Osteoblast (primary cell): ENCODE measurements around the gene GPAT2. TPM values are rescaled to one million over a fixed set of nuclear protein-coding genes. Genes with fewer than 3 reads are reported as not detected.
"Not testable (repeated sequence)": the region's sequence is repeated elsewhere in the genome, so short reads cannot be mapped to it uniquely, and the experiment has no call there.

Source experiments
- DNase-seq: peaks from one replicate; pipeline ENCODE4 v3.0.0; 2011; ENCODE audit warnings: low spot score, mixed read lengths; ENCODE audit not compliant: insufficient read length; ENCODE audit errors: missing footprints
- H2AFZ ChIP-seq: 2 replicates; pipeline ENCODE4 v1.6.0; 2011; ENCODE audit warnings: mild to moderate bottlenecking, low read length
- H3K27ac ChIP-seq: 2 replicates; pipeline ENCODE4 v1.5.1; 2011; ENCODE audit warnings: mild to moderate bottlenecking, low read depth, low read length, moderate library complexity
- H3K27me3 ChIP-seq: 2 replicates; pipeline ENCODE4 v1.6.0; 2012; ENCODE audit warnings: mild to moderate bottlenecking, control low read depth, inconsistent platforms, low read length, moderate library complexity; ENCODE audit not compliant: insufficient read depth
- H3K36me3 ChIP-seq: 2 replicates; pipeline ENCODE4 v1.5.1; 2011; ENCODE audit warnings: mild to moderate bottlenecking, low read length, control low read depth, moderate library complexity; ENCODE audit not compliant: insufficient read depth
- H3K4me1 ChIP-seq: 2 replicates; pipeline ENCODE4 v1.5.1; 2011; ENCODE audit warnings: mild to moderate bottlenecking, low read length, control low read depth, moderate library complexity; ENCODE audit not compliant: insufficient read depth
- H3K4me2 ChIP-seq: 2 replicates; pipeline ENCODE4 v1.6.0; 2011; ENCODE audit warnings: mild to moderate bottlenecking, low read length; ENCODE audit not compliant: insufficient read depth
- H3K4me3 ChIP-seq: fragments of 200-600 bp; sonication (generic); 3 replicates; pipeline ENCODE4 v1.5.1; 2012; ENCODE audit warnings: mild to moderate bottlenecking, low read length, inconsistent platforms; ENCODE audit not compliant: insufficient read depth
- H3K79me2 ChIP-seq: 2 replicates; pipeline ENCODE4 v1.6.0; 2012; ENCODE audit warnings: mild to moderate bottlenecking, low read length, control low read depth, inconsistent platforms; ENCODE audit not compliant: insufficient read depth
- H3K9me3 ChIP-seq: 2 replicates; pipeline ENCODE4 v1.5.1; 2011; ENCODE audit warnings: low read depth, low read length, control low read depth
- H4K20me1 ChIP-seq: 2 replicates; pipeline ENCODE4 v1.6.0; 2012; ENCODE audit warnings: mild to moderate bottlenecking, low read length, control low read depth; ENCODE audit not compliant: insufficient read depth
- total RNA-seq: library from RNA; depleted of rRNA; stranded (reverse); fragments of >200 nt; gene quantifications from 2 replicates; pipeline ENCODE4 v1.2.3, GENCODE V29; 2012

GPAT2 gene
- total RNA-seq, 1 donor, result 2.2 TPM

- not testable (repeated sequence) for H3K4me1 ChIP-seq, H3K36me3 ChIP-seq, H3K27ac ChIP-seq, H4K20me1 ChIP-seq, DNase-seq, H3K27me3 ChIP-seq, H3K4me3 ChIP-seq, H3K4me2 ChIP-seq, H2AFZ ChIP-seq, H3K79me2 ChIP-seq, H3K9me3 ChIP-seq
These were observed 18.7 kb upstream of the GPAT2 start for GRCh38 chr2:96053385-96053784.

GRCh38 chr2:96052632-96053031 is 17.9 kb upstream of the GPAT2 start:
- not testable (repeated sequence) for DNase-seq, H2AFZ ChIP-seq, H3K27me3 ChIP-seq, H4K20me1 ChIP-seq, H3K9me3 ChIP-seq, H3K36me3 ChIP-seq, H3K4me1 ChIP-seq, H3K79me2 ChIP-seq, H3K27ac ChIP-seq, H3K4me3 ChIP-seq, H3K4me2 ChIP-seq

DNA sequence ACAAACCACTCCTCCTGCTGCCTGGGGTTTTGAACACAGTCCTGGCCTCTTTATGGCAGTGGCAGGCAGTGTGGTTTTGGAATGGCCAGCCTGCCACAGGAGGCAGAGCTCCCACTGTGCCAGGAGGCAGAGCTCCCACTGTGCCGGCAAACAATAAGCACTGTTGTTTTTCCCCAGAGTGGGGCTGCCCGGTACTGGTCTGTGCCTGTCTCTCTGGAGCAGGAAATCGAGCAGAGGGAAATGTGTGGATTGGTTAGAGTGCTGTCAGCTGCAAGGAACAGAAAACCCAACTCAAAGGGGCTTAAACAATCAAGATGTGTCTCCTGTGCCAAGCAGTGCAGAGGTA is 15.2 kb upstream of the GPAT2 start:
- not testable (repeated sequence) for H3K4me2 ChIP-seq, H2AFZ ChIP-seq, H3K4me1 ChIP-seq, H3K9me3 ChIP-seq, H3K27ac ChIP-seq, H3K79me2 ChIP-seq, DNase-seq, H3K36me3 ChIP-seq, H3K4me3 ChIP-seq, H4K20me1 ChIP-seq, H3K27me3 ChIP-seq

DNA sequence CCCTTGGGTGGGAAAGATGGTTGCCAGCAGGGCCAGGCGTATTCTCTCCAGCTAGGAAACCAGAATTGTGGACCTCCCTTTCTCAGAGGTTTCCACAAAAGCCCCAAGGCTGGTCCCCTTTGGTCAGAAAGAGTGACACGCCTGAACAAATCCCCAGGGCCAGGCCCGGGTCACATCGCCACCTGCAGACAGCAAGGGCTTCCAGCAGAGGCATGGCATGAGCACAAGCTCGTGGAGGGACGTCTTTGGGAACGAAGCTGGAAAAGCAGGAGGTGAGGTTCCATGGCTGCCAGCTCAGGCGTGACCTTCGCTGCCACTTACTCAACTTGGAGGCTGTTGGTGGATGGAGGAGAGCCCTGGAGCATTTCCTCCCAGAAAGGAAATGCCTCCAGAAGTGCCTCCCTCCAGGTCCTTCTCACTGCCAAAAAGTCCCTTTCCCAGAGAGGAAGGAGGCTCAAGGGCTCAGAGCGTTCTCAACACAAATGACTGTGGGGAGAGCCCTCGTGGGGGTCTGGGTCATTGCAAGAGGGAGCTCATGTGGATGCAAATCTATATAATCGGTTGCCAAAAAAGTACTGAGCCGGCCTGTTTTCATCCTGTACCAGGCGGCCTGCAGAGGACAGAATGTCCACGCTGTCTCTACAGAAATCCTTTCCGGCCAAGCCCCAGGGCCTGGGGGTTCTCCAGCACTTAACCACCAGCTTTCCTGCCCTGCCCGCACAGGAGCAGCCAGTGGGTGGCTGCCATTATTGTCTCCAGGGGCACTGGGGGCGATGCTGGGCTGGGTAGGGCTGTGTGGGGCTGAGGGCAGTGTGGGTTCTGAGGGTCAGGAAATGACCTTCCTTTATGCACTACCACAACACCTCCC is 14.6 kb upstream of the GPAT2 start:
- not testable (repeated sequence) for H3K36me3 ChIP-seq, H3K27me3 ChIP-seq, H2AFZ ChIP-seq, H3K4me1 ChIP-seq, DNase-seq, H3K27ac ChIP-seq, H3K9me3 ChIP-seq, H4K20me1 ChIP-seq, H3K4me3 ChIP-seq, H3K79me2 ChIP-seq, H3K4me2 ChIP-seq

DNA sequence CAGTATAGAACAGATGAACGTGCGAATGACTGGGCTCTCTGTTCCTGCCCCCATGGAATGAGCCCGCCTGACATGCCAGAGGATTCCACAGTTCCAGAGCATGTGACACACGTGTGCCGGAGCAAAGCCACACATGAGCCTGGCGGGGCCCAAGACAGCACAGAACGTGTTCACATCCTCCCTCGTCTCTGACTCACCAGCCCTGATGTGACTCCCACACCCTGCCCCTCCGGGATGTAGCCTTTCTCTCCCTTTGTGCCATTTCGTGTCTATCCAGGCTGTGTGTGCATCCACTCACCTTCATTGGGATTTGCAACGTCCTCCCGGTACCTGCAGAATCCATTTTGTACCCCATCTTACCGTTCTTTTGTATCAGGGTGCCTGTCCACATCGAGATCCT is 838 bp upstream of the GPAT2 start:
- H3K79me2 ChIP-seq, H2AFZ ChIP-seq, H3K27ac ChIP-seq, H3K27me3 ChIP-seq, H3K4me3 ChIP-seq, H3K36me3 ChIP-seq, H3K4me2 ChIP-seq, DNase-seq, H3K9me3 ChIP-seq, H4K20me1 ChIP-seq, H3K4me1 ChIP-seq: not testable (repeated sequence)

DNA sequence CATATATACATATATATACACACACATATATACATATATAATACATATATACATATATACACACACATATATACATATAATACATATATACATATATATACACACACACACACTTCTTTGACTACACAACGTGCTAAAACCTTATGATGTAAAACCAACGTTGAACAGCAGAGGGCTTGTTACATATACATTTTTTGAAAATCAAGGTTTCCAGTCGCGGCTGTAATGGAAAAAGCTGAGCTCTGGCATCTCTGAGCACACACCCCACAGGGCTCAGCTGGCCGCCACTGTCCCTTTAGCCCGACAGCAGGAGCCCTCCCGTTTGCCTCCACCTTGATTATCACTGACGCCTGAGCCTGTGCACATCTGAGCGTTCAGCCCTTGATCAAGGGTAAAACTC is 719 bp downstream of the GPAT2 start:
- H3K4me1 ChIP-seq, H3K9me3 ChIP-seq, H3K36me3 ChIP-seq, H2AFZ ChIP-seq, DNase-seq, H4K20me1 ChIP-seq, H3K79me2 ChIP-seq, H3K4me2 ChIP-seq, H3K27me3 ChIP-seq, H3K27ac ChIP-seq, H3K4me3 ChIP-seq: not testable (repeated sequence)

- H3K27me3 ChIP-seq, H3K4me2 ChIP-seq, H3K36me3 ChIP-seq, H2AFZ ChIP-seq, H3K4me3 ChIP-seq, H3K4me1 ChIP-seq, H3K9me3 ChIP-seq, H3K79me2 ChIP-seq, DNase-seq, H3K27ac ChIP-seq, H4K20me1 ChIP-seq: not testable (repeated sequence)
These were observed 6.9 kb downstream of the GPAT2 start for GRCh38 chr2:96027725-96028325.

DNA sequence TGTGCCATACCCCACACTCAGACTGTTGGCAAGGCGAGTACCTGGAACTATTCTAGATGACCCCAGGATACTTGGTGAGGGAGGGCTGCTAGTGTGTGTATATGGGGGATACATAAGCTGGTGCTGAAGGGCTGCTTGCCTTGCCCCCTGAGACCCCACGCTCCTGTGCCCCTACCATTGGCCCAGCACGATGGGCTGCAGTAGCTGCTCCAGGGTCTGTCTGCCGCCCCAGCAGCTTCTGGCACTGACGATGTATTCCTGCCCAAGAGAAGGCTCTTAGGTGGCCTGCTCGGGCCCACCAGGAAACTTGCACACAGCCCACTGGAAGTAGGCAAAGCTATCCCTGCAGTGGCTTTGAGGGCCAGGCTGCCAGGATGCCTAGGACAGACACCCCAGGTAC is 9.0 kb downstream of the GPAT2 start:
- not testable (repeated sequence) for H2AFZ ChIP-seq, H4K20me1 ChIP-seq, H3K36me3 ChIP-seq, H3K4me1 ChIP-seq, H3K4me3 ChIP-seq, H3K27me3 ChIP-seq, H3K79me2 ChIP-seq, H3K4me2 ChIP-seq, H3K27ac ChIP-seq, H3K9me3 ChIP-seq, DNase-seq
